H1 (cell line): Measurements from ENCODE around the gene NKX6-1. TPM values are rescaled to one million over a fixed set of nuclear protein-coding genes. Genes with fewer than 3 reads are reported as not detected.

Experiments used
- RFX5 ChIP-seq: IDR thresholded peaks from 2 replicates; pipeline ENCODE4 v1.6.1; 2011; ENCODE audit warnings: low read depth, low read length, improper control_type of control experiment, borderline replicate concordance
- polyA plus RNA-seq, 7 experiments: library from polyadenylated mRNA; depleted of rRNA in 3 of 7; stranded (reverse) in 5 of 7; unstranded in 2 of 7; fragments of >200 nt in 5 of 7; fragments of 200-250 nt in 2 of 7; gene quantifications; 1 replicate in 5 of 7; 2 replicates in 1 of 7; 4 replicates in 1 of 7; pipeline versions ENCODE4 v1.2.1 to v1.2.3, GENCODE V29; 2011 to 2013; ENCODE audit warnings: missing spikeins in 2 of 7, mixed read lengths in 2 of 7
- total RNA-seq: library from RNA; stranded (reverse); fragmentation: NEBNext Ultra II Directional; extraction: Animal tissue kit (Norgen Biotek cat#: 25700); gene quantifications from 2 replicates; pipeline ENCODE4 v1.2.1, GENCODE V29; 2021
- TF ChIP-seq, protein P1 (sequence below): fragments of 300-600 bp; sonication (generic); IDR thresholded peaks from 2 replicates; pipeline ENCODE4 v1.7.1; 2012; ENCODE audit warnings: low read length, moderate library complexity, mild to moderate bottlenecking, inconsistent platforms; ENCODE audit not compliant: insufficient replicate concordance

The NKX6-1 gene
- total and polyA plus RNA-seq, 2 of the 8 experiments (the other 6 are each of a cell fraction or from before 2014, with no cell fraction given): 0.03 to 0.45 TPM

DNA sequence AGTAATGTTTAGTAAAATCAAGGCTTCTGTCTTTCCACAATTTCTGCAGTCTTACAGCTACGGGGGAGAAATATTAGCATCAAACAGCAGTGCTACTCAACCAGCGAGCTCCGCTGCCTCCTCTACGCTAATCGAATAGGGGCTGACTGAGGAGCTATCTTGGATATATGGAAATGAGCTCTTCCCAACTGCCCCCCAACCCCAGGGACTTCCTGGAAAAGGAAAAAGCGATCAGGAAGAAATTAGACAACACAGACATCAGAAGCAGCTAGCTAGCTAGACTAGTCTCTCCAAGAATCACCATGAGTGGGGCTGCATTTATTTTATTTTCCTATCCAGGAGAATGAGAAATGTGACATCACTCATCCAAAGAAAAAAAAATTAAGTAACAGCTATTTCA is 7.6 kb downstream of the NKX6-1 start (continued):
- TF ChIP-seq, protein P1, sequence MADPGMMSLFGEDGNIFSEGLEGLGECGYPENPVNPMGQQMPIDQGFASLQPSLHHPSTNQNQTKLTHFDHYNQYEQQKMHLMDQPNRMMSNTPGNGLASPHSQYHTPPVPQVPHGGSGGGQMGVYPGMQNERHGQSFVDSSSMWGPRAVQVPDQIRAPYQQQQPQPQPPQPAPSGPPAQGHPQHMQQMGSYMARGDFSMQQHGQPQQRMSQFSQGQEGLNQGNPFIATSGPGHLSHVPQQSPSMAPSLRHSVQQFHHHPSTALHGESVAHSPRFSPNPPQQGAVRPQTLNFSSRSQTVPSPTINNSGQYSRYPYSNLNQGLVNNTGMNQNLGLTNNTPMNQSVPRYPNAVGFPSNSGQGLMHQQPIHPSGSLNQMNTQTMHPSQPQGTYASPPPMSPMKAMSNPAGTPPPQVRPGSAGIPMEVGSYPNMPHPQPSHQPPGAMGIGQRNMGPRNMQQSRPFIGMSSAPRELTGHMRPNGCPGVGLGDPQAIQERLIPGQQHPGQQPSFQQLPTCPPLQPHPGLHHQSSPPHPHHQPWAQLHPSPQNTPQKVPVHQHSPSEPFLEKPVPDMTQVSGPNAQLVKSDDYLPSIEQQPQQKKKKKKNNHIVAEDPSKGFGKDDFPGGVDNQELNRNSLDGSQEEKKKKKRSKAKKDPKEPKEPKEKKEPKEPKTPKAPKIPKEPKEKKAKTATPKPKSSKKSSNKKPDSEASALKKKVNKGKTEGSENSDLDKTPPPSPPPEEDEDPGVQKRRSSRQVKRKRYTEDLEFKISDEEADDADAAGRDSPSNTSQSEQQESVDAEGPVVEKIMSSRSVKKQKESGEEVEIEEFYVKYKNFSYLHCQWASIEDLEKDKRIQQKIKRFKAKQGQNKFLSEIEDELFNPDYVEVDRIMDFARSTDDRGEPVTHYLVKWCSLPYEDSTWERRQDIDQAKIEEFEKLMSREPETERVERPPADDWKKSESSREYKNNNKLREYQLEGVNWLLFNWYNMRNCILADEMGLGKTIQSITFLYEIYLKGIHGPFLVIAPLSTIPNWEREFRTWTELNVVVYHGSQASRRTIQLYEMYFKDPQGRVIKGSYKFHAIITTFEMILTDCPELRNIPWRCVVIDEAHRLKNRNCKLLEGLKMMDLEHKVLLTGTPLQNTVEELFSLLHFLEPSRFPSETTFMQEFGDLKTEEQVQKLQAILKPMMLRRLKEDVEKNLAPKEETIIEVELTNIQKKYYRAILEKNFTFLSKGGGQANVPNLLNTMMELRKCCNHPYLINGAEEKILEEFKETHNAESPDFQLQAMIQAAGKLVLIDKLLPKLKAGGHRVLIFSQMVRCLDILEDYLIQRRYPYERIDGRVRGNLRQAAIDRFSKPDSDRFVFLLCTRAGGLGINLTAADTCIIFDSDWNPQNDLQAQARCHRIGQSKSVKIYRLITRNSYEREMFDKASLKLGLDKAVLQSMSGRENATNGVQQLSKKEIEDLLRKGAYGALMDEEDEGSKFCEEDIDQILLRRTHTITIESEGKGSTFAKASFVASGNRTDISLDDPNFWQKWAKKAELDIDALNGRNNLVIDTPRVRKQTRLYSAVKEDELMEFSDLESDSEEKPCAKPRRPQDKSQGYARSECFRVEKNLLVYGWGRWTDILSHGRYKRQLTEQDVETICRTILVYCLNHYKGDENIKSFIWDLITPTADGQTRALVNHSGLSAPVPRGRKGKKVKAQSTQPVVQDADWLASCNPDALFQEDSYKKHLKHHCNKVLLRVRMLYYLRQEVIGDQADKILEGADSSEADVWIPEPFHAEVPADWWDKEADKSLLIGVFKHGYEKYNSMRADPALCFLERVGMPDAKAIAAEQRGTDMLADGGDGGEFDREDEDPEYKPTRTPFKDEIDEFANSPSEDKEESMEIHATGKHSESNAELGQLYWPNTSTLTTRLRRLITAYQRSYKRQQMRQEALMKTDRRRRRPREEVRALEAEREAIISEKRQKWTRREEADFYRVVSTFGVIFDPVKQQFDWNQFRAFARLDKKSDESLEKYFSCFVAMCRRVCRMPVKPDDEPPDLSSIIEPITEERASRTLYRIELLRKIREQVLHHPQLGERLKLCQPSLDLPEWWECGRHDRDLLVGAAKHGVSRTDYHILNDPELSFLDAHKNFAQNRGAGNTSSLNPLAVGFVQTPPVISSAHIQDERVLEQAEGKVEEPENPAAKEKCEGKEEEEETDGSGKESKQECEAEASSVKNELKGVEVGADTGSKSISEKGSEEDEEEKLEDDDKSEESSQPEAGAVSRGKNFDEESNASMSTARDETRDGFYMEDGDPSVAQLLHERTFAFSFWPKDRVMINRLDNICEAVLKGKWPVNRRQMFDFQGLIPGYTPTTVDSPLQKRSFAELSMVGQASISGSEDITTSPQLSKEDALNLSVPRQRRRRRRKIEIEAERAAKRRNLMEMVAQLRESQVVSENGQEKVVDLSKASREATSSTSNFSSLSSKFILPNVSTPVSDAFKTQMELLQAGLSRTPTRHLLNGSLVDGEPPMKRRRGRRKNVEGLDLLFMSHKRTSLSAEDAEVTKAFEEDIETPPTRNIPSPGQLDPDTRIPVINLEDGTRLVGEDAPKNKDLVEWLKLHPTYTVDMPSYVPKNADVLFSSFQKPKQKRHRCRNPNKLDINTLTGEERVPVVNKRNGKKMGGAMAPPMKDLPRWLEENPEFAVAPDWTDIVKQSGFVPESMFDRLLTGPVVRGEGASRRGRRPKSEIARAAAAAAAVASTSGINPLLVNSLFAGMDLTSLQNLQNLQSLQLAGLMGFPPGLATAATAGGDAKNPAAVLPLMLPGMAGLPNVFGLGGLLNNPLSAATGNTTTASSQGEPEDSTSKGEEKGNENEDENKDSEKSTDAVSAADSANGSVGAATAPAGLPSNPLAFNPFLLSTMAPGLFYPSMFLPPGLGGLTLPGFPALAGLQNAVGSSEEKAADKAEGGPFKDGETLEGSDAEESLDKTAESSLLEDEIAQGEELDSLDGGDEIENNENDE: no peak
- TF ChIP-seq RFX5: no peak
